Measurements from ENCODE around the gene CEP170B.
A peak's percentile ranks its signal among the peaks of the same experiment; 100 is the strongest.
"Not testable (repeated sequence)": the region's sequence is repeated elsewhere in the genome, so short reads cannot be mapped to it uniquely, and the experiment has no call there.

The CEP170B gene

GRCh38 chr14:104919152-104919992 lies 54.3 kb downstream of the CEP170B start:
- not testable (repeated sequence) for DNase-seq

- no peak for DNase-seq
Measured at GRCh38 chr14:104919993-104920315, 54.9 kb downstream of the CEP170B start.

GRCh38 chr14:104923640-104924420 lies 58.8 kb downstream of the CEP170B start:
- DNase-seq, result no peak

GRCh38 chr14:104924421-104925213 lies 59.5 kb downstream of the CEP170B start, which contains the start of gene PLD4:
Gene PLD4 (plus strand): TSS chr14:104924879. CDS start chr14:104927141, 2,262 bp downstream.
- no peak for DNase-seq

- no peak for DNase-seq
Measured at GRCh38 chr14:104925214-104925854, 60.3 kb downstream of the CEP170B start.

- DNase-seq, result no peak
Measured at GRCh38 chr14:104925855-104926609, 61.0 kb downstream of the CEP170B start.

- no peak for DNase-seq
Measured at GRCh38 chr14:104926619-104927431, 61.8 kb downstream of the CEP170B start.

GRCh38 chr14:104927432-104927816 lies 62.4 kb downstream of the CEP170B start:
- no peak for DNase-seq

GRCh38 chr14:104927901-104928300 lies 62.8 kb downstream of the CEP170B start:
- no peak for DNase-seq

- DNase-seq, result no peak
Measured at GRCh38 chr14:104928391-104929133, 63.5 kb downstream of the CEP170B start.

- no peak for DNase-seq
Measured at GRCh38 chr14:104929268-104930230, 64.5 kb downstream of the CEP170B start.

GRCh38 chr14:104930526-104931303 lies 65.6 kb downstream of the CEP170B start:
- no peak for DNase-seq

GRCh38 chr14:104931304-104931770 lies 66.3 kb downstream of the CEP170B start:
- no peak for DNase-seq

GRCh38 chr14:104931771-104932675 lies 67.0 kb downstream of the CEP170B start:
- no peak for DNase-seq

- DNase-seq, result peak; percentile 88
Measured at GRCh38 chr14:104932676-104933631, 67.9 kb downstream of the CEP170B start.

All from fibroblast of skin of right biceps (primary cell).